Osteoblast (primary cell): ENCODE measurements around the gene KLHL34. TPM values are rescaled to one million over a fixed set of nuclear protein-coding genes. Genes with fewer than 3 reads are reported as not detected.

ENCODE experiments used
- DNase-seq: peaks from one replicate; pipeline ENCODE4 v3.0.0; 2011; ENCODE audit warnings: low spot score, mixed read lengths; ENCODE audit not compliant: insufficient read length; ENCODE audit errors: missing footprints
- H2AFZ ChIP-seq: 2 replicates; pipeline ENCODE4 v1.6.0; 2011; ENCODE audit warnings: mild to moderate bottlenecking, low read length
- H3K27ac ChIP-seq: 2 replicates; pipeline ENCODE4 v1.5.1; 2011; ENCODE audit warnings: mild to moderate bottlenecking, low read depth, low read length, moderate library complexity
- H3K27me3 ChIP-seq: 2 replicates; pipeline ENCODE4 v1.6.0; 2012; ENCODE audit warnings: mild to moderate bottlenecking, control low read depth, inconsistent platforms, low read length, moderate library complexity; ENCODE audit not compliant: insufficient read depth
- H3K36me3 ChIP-seq: 2 replicates; pipeline ENCODE4 v1.5.1; 2011; ENCODE audit warnings: mild to moderate bottlenecking, low read length, control low read depth, moderate library complexity; ENCODE audit not compliant: insufficient read depth
- H3K4me1 ChIP-seq: 2 replicates; pipeline ENCODE4 v1.5.1; 2011; ENCODE audit warnings: mild to moderate bottlenecking, low read length, control low read depth, moderate library complexity; ENCODE audit not compliant: insufficient read depth
- H3K4me2 ChIP-seq: 2 replicates; pipeline ENCODE4 v1.6.0; 2011; ENCODE audit warnings: mild to moderate bottlenecking, low read length; ENCODE audit not compliant: insufficient read depth
- H3K4me3 ChIP-seq: fragments of 200-600 bp; sonication (generic); 3 replicates; pipeline ENCODE4 v1.5.1; 2012; ENCODE audit warnings: mild to moderate bottlenecking, low read length, inconsistent platforms; ENCODE audit not compliant: insufficient read depth
- H3K79me2 ChIP-seq: 2 replicates; pipeline ENCODE4 v1.6.0; 2012; ENCODE audit warnings: mild to moderate bottlenecking, low read length, control low read depth, inconsistent platforms; ENCODE audit not compliant: insufficient read depth
- H3K9me3 ChIP-seq: 2 replicates; pipeline ENCODE4 v1.5.1; 2011; ENCODE audit warnings: low read depth, low read length, control low read depth
- H4K20me1 ChIP-seq: 2 replicates; pipeline ENCODE4 v1.6.0; 2012; ENCODE audit warnings: mild to moderate bottlenecking, low read length, control low read depth; ENCODE audit not compliant: insufficient read depth
- CTCF ChIP-seq: IDR thresholded peaks from 2 replicates; pipeline ENCODE4 v1.5.1; 2011; ENCODE audit warnings: mild to moderate bottlenecking, low read depth, low read length, moderate library complexity; ENCODE audit errors: extremely low read depth
- total RNA-seq: library from RNA; depleted of rRNA; stranded (reverse); fragments of >200 nt; gene quantifications from 2 replicates; pipeline ENCODE4 v1.2.3, GENCODE V29; 2012

The KLHL34 gene
- total RNA-seq = under 0.01 TPM in 1 of 2 replicates, not detected in the other

GRCh38 chrX:21658152-21658737 is at the start of gene KLHL34:
Gene KLHL34, minus strand, starts transcription at chrX:21658330. Its CDS starts 542 bp downstream, at chrX:21657788.
- no peak within 1 kb of the TSS for H3K27ac ChIP-seq
- H3K79me2 ChIP-seq = no peaks in the 10 kb centered on the region
- no peaks in the 10 kb centered on the region for H3K4me1 ChIP-seq
- no peak within 1 kb of the TSS for H2AFZ ChIP-seq
- no peak for TF ChIP-seq CTCF
- H3K27me3 ChIP-seq = no peaks in the 10 kb centered on the region
- no peaks in the 10 kb centered on the region for H3K36me3 ChIP-seq
- no peak within 1 kb of the TSS for H3K4me2 ChIP-seq
- H3K4me3 ChIP-seq = no peak within 1 kb of the TSS
- H3K9me3 ChIP-seq = no peaks in the 10 kb centered on the region
- no peaks in the 10 kb centered on the region for H4K20me1 ChIP-seq
- DNase-seq = no peak

- H3K9me3 ChIP-seq = no peaks in the 10 kb centered on the region
- TF ChIP-seq CTCF = no peak
Observed at GRCh38 chrX:21705225-21705624, 47.1 kb upstream of the KLHL34 start.

GRCh38 chrX:21702725-21703124 is 44.6 kb upstream of the KLHL34 start:
- Histone ChIP-seq H3K79me2 (no peaks in the 10 kb centered on the region), H3K27me3 (no peaks in the 10 kb centered on the region), H3K4me2 (no peak overlapping the region), H3K9me3 (no peaks in the 10 kb centered on the region), H4K20me1 (no peaks in the 10 kb centered on the region), H2AFZ (no peak overlapping the region), H3K4me3 (no peak overlapping the region), H3K27ac (no peak overlapping the region), H3K36me3 (no peaks in the 10 kb centered on the region), H3K4me1 (peaks cover 8% of the 10 kb centered on the region)
- TF ChIP-seq CTCF = no peak
- no peak for DNase-seq

More at GRCh38 chrX:21705225-21705624, 47.1 kb upstream of the KLHL34 start:
- no peak for DNase-seq
- Histone ChIP-seq H3K27ac (no peak overlapping the region), H3K36me3 (no peaks in the 10 kb centered on the region), H3K79me2 (no peaks in the 10 kb centered on the region), H4K20me1 (no peaks in the 10 kb centered on the region), H3K4me2 (no peak overlapping the region), H3K4me3 (no peak overlapping the region), H2AFZ (no peak overlapping the region), H3K27me3 (no peaks in the 10 kb centered on the region), H3K4me1 (peaks cover 5% of the 10 kb centered on the region)

GRCh38 chrX:21700967-21701366 is 42.8 kb upstream of the KLHL34 start:
- DNase-seq = no peak
- H3K79me2 ChIP-seq = no peaks in the 10 kb centered on the region
- no peak overlapping the region for H2AFZ ChIP-seq
- TF ChIP-seq CTCF = no peak
- H3K36me3 ChIP-seq = no peaks in the 10 kb centered on the region
- no peaks in the 10 kb centered on the region for H4K20me1 ChIP-seq
- no peak overlapping the region for H3K4me3 ChIP-seq
- H3K9me3 ChIP-seq = no peaks in the 10 kb centered on the region
- no peak overlapping the region for H3K27ac ChIP-seq
- H3K4me1 ChIP-seq = peaks cover 8% of the 10 kb centered on the region
- H3K27me3 ChIP-seq = no peaks in the 10 kb centered on the region
- H3K4me2 ChIP-seq = no peak overlapping the region
